Loucy (cell line): Measurements from ENCODE around the gene LRRC14B.
A peak's percentile ranks its signal among the peaks of the same experiment; 100 is the strongest.

Experiments
- H2AFZ ChIP-seq: fragments of 200-600 bp; sonication (generic); 2 replicates; pipeline ENCODE4 v1.6.0; 2016; ENCODE audit warnings: antibody characterized with exemption, mild to moderate bottlenecking, low read length, moderate library complexity
- H3F3A ChIP-seq: fragments of 200-600 bp; 2 replicates; pipeline ENCODE4 v1.6.0; 2016; ENCODE audit warnings: antibody characterized with exemption, low read depth, mild to moderate bottlenecking
- H3K27me3 ChIP-seq: fragments of 200-600 bp; sonication (generic); 2 replicates; pipeline ENCODE4 v1.6.1; 2014; ENCODE audit warnings: low read length, mild to moderate bottlenecking; ENCODE audit not compliant: insufficient read depth, poor library complexity, severe bottlenecking
- H3K36me3 ChIP-seq: fragments of 200-600 bp; sonication (generic); 2 replicates; pipeline ENCODE4 v1.6.1; 2016; ENCODE audit warnings: low read length; ENCODE audit not compliant: insufficient read depth
- H3K4me1 ChIP-seq: fragments of 200-600 bp; sonication (generic); 2 replicates; pipeline ENCODE4 v1.5.1; 2014; ENCODE audit warnings: low read length, mild to moderate bottlenecking; ENCODE audit not compliant: insufficient read depth, poor library complexity, severe bottlenecking
- H3K4me2 ChIP-seq: fragments of 200-600 bp; sonication (generic); 2 replicates; pipeline ENCODE4 v1.6.0; 2014; ENCODE audit warnings: antibody characterized with exemption, low read length, low read depth, mild to moderate bottlenecking; ENCODE audit not compliant: poor library complexity, severe bottlenecking
- H3K4me3 ChIP-seq: fragments of 200-600 bp; sonication (generic); 2 replicates; pipeline ENCODE4 v1.5.1; 2014; ENCODE audit warnings: low read length, mild to moderate bottlenecking, mixed read lengths; ENCODE audit not compliant: poor library complexity, severe bottlenecking
- H3K79me2 ChIP-seq: fragments of 200-600 bp; sonication (generic); 2 replicates; pipeline ENCODE4 v1.6.1; 2014; ENCODE audit warnings: low read length; ENCODE audit not compliant: insufficient read depth
- H3K9ac ChIP-seq: fragments of 200-600 bp; sonication (generic); 2 replicates; pipeline ENCODE4 v1.6.0; 2014; ENCODE audit warnings: mild to moderate bottlenecking, low read depth, low read length, moderate library complexity; ENCODE audit not compliant: poor library complexity, severe bottlenecking
- H3K9me2 ChIP-seq: fragments of 200-600 bp; sonication (generic); replicated peaks from 2 replicates; pipeline ENCODE4 v1.6.1; 2016; ENCODE audit warnings: low read depth, low read length, mixed read lengths
- H3K9me3 ChIP-seq: fragments of 200-600 bp; sonication (generic); 2 replicates; pipeline ENCODE4 v1.6.1; 2014; ENCODE audit warnings: mild to moderate bottlenecking, antibody characterized with exemption, low read length, low read depth; ENCODE audit not compliant: insufficient read depth
- H4K20me1 ChIP-seq: fragments of 200-600 bp; sonication (generic); 2 replicates; pipeline ENCODE4 v1.6.0; 2014; ENCODE audit warnings: antibody characterized with exemption, low read length, mild to moderate bottlenecking; ENCODE audit not compliant: insufficient read depth, poor library complexity, severe bottlenecking
- EZH2phosphoT487 ChIP-seq: fragments of 200-600 bp; IDR thresholded peaks from 2 replicates; pipeline ENCODE4 v1.6.1; 2018; ENCODE audit warnings: antibody characterized with exemption, mild to moderate bottlenecking, moderate library complexity, borderline replicate concordance
- TF ChIP-seq, protein P1 (sequence below): fragments of 200-600 bp; sonication (generic); conservative IDR thresholded peaks from 2 replicates; pipeline ENCODE4 v1.5.1; 2014; ENCODE audit warnings: mild to moderate bottlenecking, antibody characterized with exemption, low read length

Gene LRRC14B

GRCh38 chr5:191036-191948 lies at the start of gene LRRC14B:
Gene LRRC14B (plus strand): TSS chr5:191495. CDS start chr5:191539, 44 bp downstream.
- Histone ChIP-seq H3K27me3 (no peaks in the 10 kb centered on the region), H3K9ac (peak within 1 kb of the TSS; percentile 25), H2AFZ (no peak within 1 kb of the TSS), H3K79me2 (no peaks in the 10 kb centered on the region), H3K36me3 (no peaks in the 10 kb centered on the region), H3K4me3 (no peak within 1 kb of the TSS), H4K20me1 (no peaks in the 10 kb centered on the region), H3K4me1 (peaks cover 60% of the 10 kb centered on the region), H3K9me2 (no peaks in the 10 kb centered on the region), H3F3A (no peaks in the 10 kb centered on the region), H3K9me3 (no peaks in the 10 kb centered on the region), H3K4me2 (peak within 1 kb of the TSS; percentile 6)
- TF ChIP-seq, protein P1, sequence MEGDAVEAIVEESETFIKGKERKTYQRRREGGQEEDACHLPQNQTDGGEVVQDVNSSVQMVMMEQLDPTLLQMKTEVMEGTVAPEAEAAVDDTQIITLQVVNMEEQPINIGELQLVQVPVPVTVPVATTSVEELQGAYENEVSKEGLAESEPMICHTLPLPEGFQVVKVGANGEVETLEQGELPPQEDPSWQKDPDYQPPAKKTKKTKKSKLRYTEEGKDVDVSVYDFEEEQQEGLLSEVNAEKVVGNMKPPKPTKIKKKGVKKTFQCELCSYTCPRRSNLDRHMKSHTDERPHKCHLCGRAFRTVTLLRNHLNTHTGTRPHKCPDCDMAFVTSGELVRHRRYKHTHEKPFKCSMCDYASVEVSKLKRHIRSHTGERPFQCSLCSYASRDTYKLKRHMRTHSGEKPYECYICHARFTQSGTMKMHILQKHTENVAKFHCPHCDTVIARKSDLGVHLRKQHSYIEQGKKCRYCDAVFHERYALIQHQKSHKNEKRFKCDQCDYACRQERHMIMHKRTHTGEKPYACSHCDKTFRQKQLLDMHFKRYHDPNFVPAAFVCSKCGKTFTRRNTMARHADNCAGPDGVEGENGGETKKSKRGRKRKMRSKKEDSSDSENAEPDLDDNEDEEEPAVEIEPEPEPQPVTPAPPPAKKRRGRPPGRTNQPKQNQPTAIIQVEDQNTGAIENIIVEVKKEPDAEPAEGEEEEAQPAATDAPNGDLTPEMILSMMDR, result no peak
- TF ChIP-seq EZH2phosphoT487, result no peak

DNA sequence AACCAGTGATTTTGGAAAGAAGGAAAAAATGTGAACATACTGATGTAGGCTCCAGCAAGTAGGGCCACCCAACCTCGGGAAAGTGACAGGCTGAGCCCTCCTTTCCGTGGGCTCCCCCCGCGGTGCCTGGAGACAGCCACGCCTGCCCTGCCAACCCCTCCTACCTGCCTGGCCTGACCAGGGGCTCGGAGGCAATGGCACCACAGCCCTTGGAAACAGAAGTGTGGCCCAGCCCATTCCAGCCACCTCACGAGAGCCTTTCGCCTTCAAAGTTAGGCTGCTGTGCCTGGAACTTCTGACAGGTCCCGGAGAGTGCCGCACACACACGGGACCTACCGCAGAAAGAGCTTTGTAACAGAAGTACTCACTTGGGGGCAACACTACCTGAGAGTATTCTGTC lies 49.5 kb upstream of the LRRC14B start:
- Histone ChIP-seq H3K9me3 (peaks cover under 1% of the 10 kb centered on the region; the same call in 1 of the 2 replicates), H3K9ac (no peak overlapping the region), H3K36me3 (no peaks in the 10 kb centered on the region), H3K9me2 (no peaks in the 10 kb centered on the region), H4K20me1 (no peaks in the 10 kb centered on the region), H3F3A (no peaks in the 10 kb centered on the region), H3K4me2 (no peak overlapping the region), H3K4me3 (no peak overlapping the region), H3K4me1 (no peaks in the 10 kb centered on the region), H3K27me3 (no peaks in the 10 kb centered on the region), H3K79me2 (no peaks in the 10 kb centered on the region), H2AFZ (no peak overlapping the region)
- no peak for TF ChIP-seq EZH2phosphoT487

- H3K9me3 ChIP-seq, result peaks cover 6% of the 10 kb centered on the region; the same call in 1 of the 2 replicates
- no peaks in the 10 kb centered on the region for H3F3A ChIP-seq
- H3K4me3 ChIP-seq, result no peak overlapping the region
- H3K4me1 ChIP-seq, result no peaks in the 10 kb centered on the region
- TF ChIP-seq EZH2phosphoT487, result no peak
- TF ChIP-seq, protein P1, result no peak; the same call in 1 of the 2 replicates
- no peaks in the 10 kb centered on the region for H4K20me1 ChIP-seq
- H2AFZ ChIP-seq, result no peak overlapping the region
- H3K9me2 ChIP-seq, result no peaks in the 10 kb centered on the region
- no peaks in the 10 kb centered on the region for H3K27me3 ChIP-seq
- no peak overlapping the region for H3K4me2 ChIP-seq
- H3K9ac ChIP-seq, result no peak overlapping the region
- no peaks in the 10 kb centered on the region for H3K79me2 ChIP-seq
- H3K36me3 ChIP-seq, result no peaks in the 10 kb centered on the region
These were observed 49.0 kb upstream of the LRRC14B start for GRCh38 chr5:142246-142810.
